GM13976 (cell line): Measurements from ENCODE around the gene PTGER2.
A peak's percentile ranks its signal among the peaks of the same experiment; 100 is the strongest.

Experiments used
- DNase-seq: peaks from one replicate; pipeline ENCODE4 v3.0.0; 2012; ENCODE audit warnings: low spot score
- CTCF ChIP-seq: IDR thresholded peaks from 2 replicates; pipeline ENCODE4 v1.5.1; 2012; ENCODE audit warnings: borderline replicate concordance, mild to moderate bottlenecking; ENCODE audit not compliant: insufficient read depth; ENCODE audit errors: extremely low read depth, missing control alignments, control extremely low read depth
- in situ Hi-C: fragments of 300-500 bp; cut with MboI; formaldehyde crosslinking; loops from one replicate; pipeline ENCODE4 v1.12.0; 2022; ENCODE audit warnings: low sequenced_read_pairs, mixed read lengths, inconsistent platforms; ENCODE audit not compliant: unreplicated experiment

PTGER2 gene

GRCh38 chr14:52313903-52314594 lies at the start of gene PTGER2:
PTGER2 (plus strand) TSS chr14:52314312; CDS start chr14:52314549, 237 bp downstream.
- DNase-seq, result peak; percentile 70
- in situ Hi-C loops, result no loop called here
- TF ChIP-seq CTCF, result no peak

- no peak for DNase-seq
- in situ Hi-C loops, result no loop called here
- TF ChIP-seq CTCF, result no peak
Observed at GRCh38 chr14:52265253-52265652, 48.9 kb upstream of the PTGER2 start.

GRCh38 chr14:52266179-52266578 lies 47.9 kb upstream of the PTGER2 start:
- no peak for DNase-seq
- no peak for TF ChIP-seq CTCF
- in situ Hi-C loops, result no loop called here

- TF ChIP-seq CTCF, result no peak
- in situ Hi-C loops, result no loop called here
- DNase-seq, result no peak
Observed at GRCh38 chr14:52266782-52267181, 47.3 kb upstream of the PTGER2 start.

- in situ Hi-C loops, result no loop called here
- no peak for TF ChIP-seq CTCF
- DNase-seq, result peak; percentile 23
Observed at GRCh38 chr14:52267501-52268278, 46.4 kb upstream of the PTGER2 start, which contains the start of gene PTGDR. PTGDR (plus strand) TSS chr14:52267698; CDS start chr14:52267815, 117 bp downstream.

GRCh38 chr14:52268279-52269061 lies 45.6 kb upstream of the PTGER2 start:
- no peak for TF ChIP-seq CTCF
- in situ Hi-C loops, result no loop called here
- DNase-seq, result peak; percentile 18
